HG03196 (cell line): Measurements from ENCODE around the gene TMCC1.
A peak's percentile ranks its signal among the peaks of the same experiment; 100 is the strongest.
"Not testable (repeated sequence)": the region's sequence is repeated elsewhere in the genome, so short reads cannot be mapped to it uniquely, and the experiment has no call there.

Experiments
- ATAC-seq: cut with Tn5 transposase; IDR thresholded peaks from one replicate; pipeline ENCODE4 v1.9.1; 2021; ENCODE audit not compliant: unreplicated experiment

The TMCC1 gene

GRCh38 chr3:129892857-129893580 lies 492 bp downstream of the TMCC1 start:
- peak; percentile 55 for ATAC-seq

GRCh38 chr3:129892486-129892856 lies 1.0 kb downstream of the TMCC1 start:
- ATAC-seq: no peak

- no peak for ATAC-seq
These were observed 2.6 kb downstream of the TMCC1 start for GRCh38 chr3:129890891-129891290.

GRCh38 chr3:129890125-129890524 lies 3.4 kb downstream of the TMCC1 start:
- no peak for ATAC-seq

- no peak for ATAC-seq
These were observed 4.7 kb downstream of the TMCC1 start for GRCh38 chr3:129888771-129889170.

GRCh38 chr3:129881261-129881660 lies 12.2 kb downstream of the TMCC1 start:
- no peak for ATAC-seq

- ATAC-seq: no peak
These were observed 15.2 kb downstream of the TMCC1 start for GRCh38 chr3:129878355-129878754.

GRCh38 chr3:129874479-129874878 lies 19.0 kb downstream of the TMCC1 start:
- not testable (repeated sequence) for ATAC-seq

GRCh38 chr3:129868912-129869311 lies 24.6 kb downstream of the TMCC1 start:
- no peak for ATAC-seq

- no peak for ATAC-seq
These were observed 25.9 kb downstream of the TMCC1 start for GRCh38 chr3:129867506-129868124.

GRCh38 chr3:129865806-129866205 lies 27.7 kb downstream of the TMCC1 start:
- no peak for ATAC-seq

GRCh38 chr3:129864519-129864918 lies 29.0 kb downstream of the TMCC1 start:
- ATAC-seq: no peak

GRCh38 chr3:129859272-129859671 lies 34.2 kb downstream of the TMCC1 start:
- no peak for ATAC-seq

GRCh38 chr3:129857899-129858298 lies 35.6 kb downstream of the TMCC1 start:
- no peak for ATAC-seq

GRCh38 chr3:129856790-129857189 lies 36.7 kb downstream of the TMCC1 start:
- ATAC-seq: not testable (repeated sequence)

GRCh38 chr3:129855832-129856419 lies 37.6 kb downstream of the TMCC1 start:
- no peak for ATAC-seq

- ATAC-seq: no peak
These were observed 38.2 kb downstream of the TMCC1 start for GRCh38 chr3:129855170-129855831.

GRCh38 chr3:129854460-129854859 lies 39.1 kb downstream of the TMCC1 start:
- no peak for ATAC-seq

- ATAC-seq: no peak
These were observed 47.6 kb downstream of the TMCC1 start for GRCh38 chr3:129845956-129846355.

GRCh38 chr3:129840707-129841360 lies 52.7 kb downstream of the TMCC1 start:
- ATAC-seq: no peak

- ATAC-seq: no peak
These were observed 55.4 kb downstream of the TMCC1 start for GRCh38 chr3:129838086-129838485.
